GM12878 (cell line): Measurements from ENCODE around the gene TOP2A.

Experiments
- ATF7 ChIP-seq: fragments of 450-650 bp; IDR thresholded peaks from 2 replicates; pipeline ENCODE4 v1.6.1; 2016; ENCODE audit warnings: low read depth, mild to moderate bottlenecking
- BCL11A ChIP-seq: IDR thresholded peaks from 2 replicates; pipeline ENCODE4 v1.6.1; 2011; ENCODE audit warnings: low read depth, low read length
- CREB1 ChIP-seq: IDR thresholded peaks from 2 replicates; pipeline ENCODE4 v1.6.1; 2012; ENCODE audit warnings: low read depth, mild to moderate bottlenecking, inconsistent platforms
- EP300 ChIP-seq, 2 experiments: fragments of 150-350 bp in 1 of 2; IDR thresholded peaks; 2 replicates each; pipeline ENCODE4 v1.6.1; 2011 to 2012; ENCODE audit warnings: low read depth in 2 of 2, low read length in 2 of 2, borderline replicate concordance in 1 of 2, improper control_type of control experiment in 1 of 2, inconsistent platforms in 1 of 2; ENCODE audit not compliant: control insufficient read depth in 1 of 2
- GABPA ChIP-seq: IDR thresholded peaks from 2 replicates; pipeline ENCODE4 v1.6.1; 2014; ENCODE audit warnings: antibody characterized with exemption, low read depth, mild to moderate bottlenecking, inconsistent platforms
- PBX3 ChIP-seq: IDR thresholded peaks from 2 replicates; pipeline ENCODE4 v1.6.1; 2011; ENCODE audit warnings: mild to moderate bottlenecking, low read depth, low read length, moderate library complexity; ENCODE audit not compliant: insufficient replicate concordance
- POLR2A ChIP-seq: IDR thresholded peaks from 2 replicates; pipeline ENCODE4 v1.6.1; 2011; ENCODE audit warnings: low read depth, mild to moderate bottlenecking, low read length
- REST ChIP-seq: IDR thresholded peaks from 2 replicates; pipeline ENCODE4 v1.6.1; 2012; ENCODE audit warnings: mild to moderate bottlenecking, low read depth, low read length
- TF ChIP-seq, protein P1 (sequence below), 3 experiments: IDR thresholded peaks in 2 of 3; conservative IDR thresholded peaks in 1 of 3; 2 replicates each; pipeline ENCODE4 v1.5.1; 2011; ENCODE audit warnings: low read depth in 3 of 3, low read length in 3 of 3, mild to moderate bottlenecking in 3 of 3, control low read depth in 2 of 3, moderate library complexity in 2 of 3, inconsistent platforms in 1 of 3, mixed read lengths in 1 of 3; ENCODE audit not compliant: control insufficient read depth in 2 of 3, insufficient read depth in 1 of 3; ENCODE audit errors: extremely low read depth in 1 of 3

DNA sequence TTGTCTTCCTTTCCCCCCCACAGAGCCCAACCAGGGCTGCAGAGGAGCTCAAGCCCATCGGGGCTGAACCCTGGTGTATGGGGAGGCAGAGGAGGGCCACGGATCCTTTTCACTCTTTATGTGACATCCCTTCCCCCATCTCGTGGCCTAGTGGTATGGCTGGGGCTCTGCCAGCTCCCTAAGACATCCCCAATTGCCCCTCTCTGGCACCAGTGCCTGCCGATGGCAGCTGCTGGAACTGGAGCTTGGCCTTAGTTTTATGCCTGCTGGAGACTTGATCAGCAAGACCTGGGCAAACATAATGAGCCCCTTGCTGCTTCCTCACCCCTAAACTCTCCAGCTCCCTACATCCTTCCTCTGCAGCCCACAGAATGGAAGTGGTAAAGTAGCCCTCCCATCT, 8.0 kb upstream of the TOP2A start:
- TF ChIP-seq ATF7 = no peak
- TF ChIP-seq, protein P1, sequence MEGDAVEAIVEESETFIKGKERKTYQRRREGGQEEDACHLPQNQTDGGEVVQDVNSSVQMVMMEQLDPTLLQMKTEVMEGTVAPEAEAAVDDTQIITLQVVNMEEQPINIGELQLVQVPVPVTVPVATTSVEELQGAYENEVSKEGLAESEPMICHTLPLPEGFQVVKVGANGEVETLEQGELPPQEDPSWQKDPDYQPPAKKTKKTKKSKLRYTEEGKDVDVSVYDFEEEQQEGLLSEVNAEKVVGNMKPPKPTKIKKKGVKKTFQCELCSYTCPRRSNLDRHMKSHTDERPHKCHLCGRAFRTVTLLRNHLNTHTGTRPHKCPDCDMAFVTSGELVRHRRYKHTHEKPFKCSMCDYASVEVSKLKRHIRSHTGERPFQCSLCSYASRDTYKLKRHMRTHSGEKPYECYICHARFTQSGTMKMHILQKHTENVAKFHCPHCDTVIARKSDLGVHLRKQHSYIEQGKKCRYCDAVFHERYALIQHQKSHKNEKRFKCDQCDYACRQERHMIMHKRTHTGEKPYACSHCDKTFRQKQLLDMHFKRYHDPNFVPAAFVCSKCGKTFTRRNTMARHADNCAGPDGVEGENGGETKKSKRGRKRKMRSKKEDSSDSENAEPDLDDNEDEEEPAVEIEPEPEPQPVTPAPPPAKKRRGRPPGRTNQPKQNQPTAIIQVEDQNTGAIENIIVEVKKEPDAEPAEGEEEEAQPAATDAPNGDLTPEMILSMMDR (IDR thresholded peaks at IDR 0.05 in 2 of 3, conservative IDR thresholded peaks at IDR 0.05 in 1 of 3; ENCODE audit: control insufficient read depth in 2 of 3, extremely low read depth in 1 of 3, insufficient read depth in 1 of 3, low read depth in 3 of 3, low read length in 3 of 3) = no peak
- TF ChIP-seq REST = no peak
- no peak for TF ChIP-seq GABPA
- TF ChIP-seq CREB1 = no peak
- TF ChIP-seq BCL11A = no peak
- no peak for TF ChIP-seq POLR2A
- TF ChIP-seq PBX3 = no peak
- TF ChIP-seq EP300 (IDR thresholded peaks at IDR 0.05; ENCODE audit: borderline replicate concordance in 1 of 2, control insufficient read depth in 1 of 2, low read depth in 2 of 2, low read length in 2 of 2) = no peak
